Nephron (organoid): ENCODE data around the gene GALNT2.

Experiments used
- H3K27ac Mint-ChIP-seq, 3 experiments: 2 replicates each; pipeline ENCODE4 v1.8.0; 2020; ENCODE audit warnings: mixed read lengths in 3 of 3, mild to moderate bottlenecking in 2 of 3, moderate library complexity in 1 of 3
- H3K27me3 Mint-ChIP-seq: 2 replicates; pipeline ENCODE4 v1.8.0; 2021; ENCODE audit warnings: low read depth, mild to moderate bottlenecking, moderate library complexity, mixed read lengths
- H3K36me3 Mint-ChIP-seq: 2 replicates; pipeline ENCODE4 v1.8.0; 2020; ENCODE audit warnings: low read depth, mixed read lengths
- H3K4me1 Mint-ChIP-seq: 2 replicates; pipeline ENCODE4 v1.8.0; 2020; ENCODE audit warnings: mixed read lengths
- H3K4me3 Mint-ChIP-seq, 3 experiments: 2 replicates each; pipeline ENCODE4 v1.8.0; 2020; ENCODE audit warnings: mild to moderate bottlenecking in 3 of 3, mixed read lengths in 3 of 3, moderate library complexity in 2 of 3
- H3K9me3 Mint-ChIP-seq: 2 replicates; pipeline ENCODE4 v1.8.0; 2020; ENCODE audit warnings: mixed read lengths
- TF ChIP-seq, protein P1 (sequence below), 3 experiments: fragments of 200-600 bp; sonication (generic); IDR thresholded peaks; one replicate each; pipeline ENCODE4 v1.5.0; 2021; ENCODE audit warnings: antibody characterized with exemption in 3 of 3; ENCODE audit not compliant: unreplicated experiment in 3 of 3

The GALNT2 gene

DNA sequence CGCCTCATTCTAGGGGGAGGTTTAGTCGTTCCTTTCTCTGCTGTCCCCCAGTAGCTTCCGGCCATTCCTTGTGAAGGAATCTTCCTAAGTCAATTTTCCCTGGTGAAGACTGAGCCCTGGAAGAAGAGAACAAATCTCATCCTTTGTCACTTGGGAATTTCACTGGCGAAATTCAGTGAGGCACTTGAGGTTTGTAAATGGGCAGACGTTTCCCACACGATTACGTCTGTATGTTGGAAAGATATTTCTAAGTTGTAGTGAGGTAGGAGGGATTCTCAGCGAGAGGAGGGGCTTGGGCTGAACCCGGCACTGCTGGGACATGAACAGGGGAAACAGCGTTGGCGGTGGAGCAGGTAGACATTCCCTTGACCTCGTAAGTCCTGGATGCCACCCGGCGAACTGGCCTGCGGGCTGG is 47.2 kb downstream of the GALNT2 start:
- Mint-ChIP-seq H3K4me1 (peaks cover 65% of the 10 kb centered on the region), H3K36me3 (peaks cover 28% of the 10 kb centered on the region), H3K4me3 (peak overlapping the region in 2 of 3 experiments; percentile 11 to 50), H3K9me3 (no peaks in the 10 kb centered on the region), H3K27ac (peak overlapping the region in 2 of 3 experiments; percentile 60 to 66), H3K27me3 (peaks cover 7% of the 10 kb centered on the region)
- TF ChIP-seq, protein P1, sequence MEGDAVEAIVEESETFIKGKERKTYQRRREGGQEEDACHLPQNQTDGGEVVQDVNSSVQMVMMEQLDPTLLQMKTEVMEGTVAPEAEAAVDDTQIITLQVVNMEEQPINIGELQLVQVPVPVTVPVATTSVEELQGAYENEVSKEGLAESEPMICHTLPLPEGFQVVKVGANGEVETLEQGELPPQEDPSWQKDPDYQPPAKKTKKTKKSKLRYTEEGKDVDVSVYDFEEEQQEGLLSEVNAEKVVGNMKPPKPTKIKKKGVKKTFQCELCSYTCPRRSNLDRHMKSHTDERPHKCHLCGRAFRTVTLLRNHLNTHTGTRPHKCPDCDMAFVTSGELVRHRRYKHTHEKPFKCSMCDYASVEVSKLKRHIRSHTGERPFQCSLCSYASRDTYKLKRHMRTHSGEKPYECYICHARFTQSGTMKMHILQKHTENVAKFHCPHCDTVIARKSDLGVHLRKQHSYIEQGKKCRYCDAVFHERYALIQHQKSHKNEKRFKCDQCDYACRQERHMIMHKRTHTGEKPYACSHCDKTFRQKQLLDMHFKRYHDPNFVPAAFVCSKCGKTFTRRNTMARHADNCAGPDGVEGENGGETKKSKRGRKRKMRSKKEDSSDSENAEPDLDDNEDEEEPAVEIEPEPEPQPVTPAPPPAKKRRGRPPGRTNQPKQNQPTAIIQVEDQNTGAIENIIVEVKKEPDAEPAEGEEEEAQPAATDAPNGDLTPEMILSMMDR (IDR thresholded peaks at IDR 0.05; ENCODE audit: unreplicated experiment in 3 of 3) = no peak

DNA sequence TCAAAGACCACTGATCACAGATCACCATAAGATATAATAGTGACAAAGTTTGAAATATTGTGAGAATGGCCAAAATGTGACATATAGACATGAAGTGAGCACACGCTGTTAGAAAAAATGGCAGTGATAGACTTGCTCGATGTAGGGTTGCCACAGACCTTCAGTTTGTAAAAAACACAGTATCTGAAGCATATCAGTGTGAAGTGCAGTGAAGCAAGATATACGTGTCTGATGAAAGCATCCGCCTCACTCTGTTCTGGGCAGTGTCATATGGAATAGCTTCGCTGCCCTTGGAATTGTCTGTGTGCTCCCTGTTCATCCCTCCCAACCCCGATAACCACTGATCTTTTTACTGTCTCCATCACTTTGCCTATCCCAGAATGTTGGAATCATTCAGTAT is 50.7 kb downstream of the GALNT2 start:
- Mint-ChIP-seq H3K27ac (peak overlapping the region in 2 of 3 experiments; percentile 26 to 31), H3K27me3 (peaks cover 3% of the 10 kb centered on the region), H3K4me1 (peaks cover 68% of the 10 kb centered on the region), H3K9me3 (no peaks in the 10 kb centered on the region), H3K4me3 (no peak overlapping the region), H3K36me3 (peaks cover 40% of the 10 kb centered on the region)
- TF ChIP-seq, protein P1 (IDR thresholded peaks at IDR 0.05; ENCODE audit: unreplicated experiment in 3 of 3) = no peak

DNA sequence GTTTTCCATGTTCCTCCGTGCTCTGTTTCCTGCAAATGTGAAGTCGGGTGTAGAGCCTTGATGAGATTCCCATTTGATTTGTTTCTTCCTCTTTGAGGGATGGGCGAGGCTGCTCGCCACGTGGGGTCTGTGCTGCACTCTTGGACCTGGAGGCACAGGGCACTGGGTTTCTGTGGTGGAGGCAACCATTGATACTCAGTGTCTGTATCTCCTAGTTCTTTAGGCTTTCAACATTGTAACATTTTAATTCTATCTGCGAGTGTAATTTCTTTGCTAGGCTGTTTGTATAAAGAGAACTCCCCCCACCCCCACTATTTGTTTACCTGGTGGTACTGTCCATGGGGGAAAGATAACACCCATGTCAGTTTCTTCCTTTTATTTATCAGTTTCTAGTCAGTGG is 52.3 kb downstream of the GALNT2 start:
- peaks cover 1% of the 10 kb centered on the region for H3K27me3 Mint-ChIP-seq
- no peak overlapping the region for H3K4me3 Mint-ChIP-seq
- H3K36me3 Mint-ChIP-seq = peaks cover 32% of the 10 kb centered on the region
- H3K27ac Mint-ChIP-seq = peak overlapping the region in 2 of 3 experiments; percentile 50 to 98
- no peaks in the 10 kb centered on the region for H3K9me3 Mint-ChIP-seq
- H3K4me1 Mint-ChIP-seq = peaks cover 67% of the 10 kb centered on the region
- TF ChIP-seq, protein P1 (IDR thresholded peaks at IDR 0.05; ENCODE audit: unreplicated experiment in 3 of 3) = no peak

DNA sequence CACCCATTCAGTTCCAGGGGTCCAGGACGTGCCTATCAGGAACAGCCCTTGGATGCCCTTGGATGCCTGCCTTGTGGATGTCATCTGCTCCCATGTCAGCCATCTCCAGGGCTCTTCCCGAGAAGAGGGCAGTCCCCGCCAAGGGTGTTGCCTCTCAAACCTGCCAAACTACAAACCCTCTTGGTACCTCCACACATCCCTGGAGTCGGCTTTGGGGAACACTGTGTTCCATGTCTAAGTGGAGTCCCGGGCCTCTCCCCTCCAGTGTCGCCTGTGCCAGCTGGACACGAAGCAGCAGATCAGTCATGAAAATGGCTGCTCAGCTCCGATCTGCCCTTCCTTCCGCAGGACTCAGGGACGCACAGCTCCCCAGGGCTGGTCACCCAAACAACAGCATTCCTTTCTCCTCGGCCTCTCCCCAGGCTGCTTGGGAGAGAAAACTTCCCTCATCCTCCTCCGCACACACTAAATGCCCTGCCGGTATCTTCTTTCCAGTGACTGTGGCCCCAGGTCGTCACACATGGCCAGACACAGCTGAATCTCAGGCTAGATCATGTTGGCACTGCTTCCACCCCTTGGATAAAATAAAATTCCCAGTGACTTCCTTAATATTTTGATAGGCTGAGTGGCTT is 53.4 kb downstream of the GALNT2 start:
- H3K27ac Mint-ChIP-seq = peak overlapping the region; percentile 49 to 98 (median 69)
- no peaks in the 10 kb centered on the region for H3K9me3 Mint-ChIP-seq
- peak overlapping the region in 2 of 3 experiments; percentile 8 to 30 for H3K4me3 Mint-ChIP-seq
- peaks cover 72% of the 10 kb centered on the region for H3K4me1 Mint-ChIP-seq
- H3K36me3 Mint-ChIP-seq = peaks cover 29% of the 10 kb centered on the region
- no peaks in the 10 kb centered on the region for H3K27me3 Mint-ChIP-seq
- TF ChIP-seq, protein P1 (IDR thresholded peaks at IDR 0.05; ENCODE audit: unreplicated experiment in 3 of 3) = no peak

DNA sequence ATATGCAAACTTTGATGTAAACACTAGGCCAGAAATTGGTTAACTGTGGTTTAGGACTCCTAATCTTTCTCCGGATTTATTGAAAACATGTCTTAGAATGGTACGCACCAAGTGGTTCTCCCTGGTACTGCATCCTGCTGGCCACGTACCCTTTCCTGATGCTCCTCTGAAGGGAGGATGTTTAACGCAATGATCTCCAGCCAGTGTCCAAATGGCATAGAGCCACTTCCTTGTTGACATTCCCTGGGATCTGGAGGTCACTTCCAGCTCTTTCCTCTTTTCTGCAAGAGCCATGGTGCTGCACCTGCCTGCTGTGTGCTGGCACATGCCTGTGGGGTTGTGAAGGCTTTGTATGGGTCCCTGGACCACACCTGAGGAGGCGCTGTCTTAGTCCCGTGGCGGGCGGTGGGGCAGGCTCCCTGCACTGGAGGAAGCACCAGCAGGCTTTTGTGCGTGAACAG is 53.9 kb downstream of the GALNT2 start:
- Mint-ChIP-seq H3K36me3 (peaks cover 26% of the 10 kb centered on the region), H3K4me3 (peak overlapping the region in 1 of 3 experiments; percentile 30), H3K9me3 (no peaks in the 10 kb centered on the region), H3K27ac (peak overlapping the region; percentile 49 to 98 (median 69)), H3K27me3 (no peaks in the 10 kb centered on the region), H3K4me1 (peaks cover 74% of the 10 kb centered on the region)
- TF ChIP-seq, protein P1 (IDR thresholded peaks at IDR 0.05; ENCODE audit: unreplicated experiment in 3 of 3) = peak; percentile 65 to 72 (median 72)

DNA sequence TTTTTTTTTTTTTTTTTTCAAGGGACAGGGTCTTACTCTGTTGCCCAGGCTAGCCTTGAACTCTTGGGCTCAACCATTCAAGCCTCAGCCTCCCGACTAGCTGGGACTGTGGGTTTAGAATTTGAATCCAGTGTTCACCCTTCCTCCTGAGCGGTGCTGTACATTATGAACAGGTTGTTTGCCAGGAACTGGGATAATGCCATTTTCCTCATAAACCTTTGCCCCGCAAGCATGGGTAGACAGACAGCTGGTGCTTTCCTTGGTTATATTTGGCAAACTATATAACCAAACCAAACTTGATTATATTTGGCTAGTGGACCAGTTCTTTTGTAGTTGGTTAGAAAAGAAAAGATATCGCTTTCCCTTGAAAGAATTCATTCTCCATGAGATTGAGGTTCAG is 54.9 kb downstream of the GALNT2 start:
- H3K4me3 Mint-ChIP-seq = no peak overlapping the region
- H3K9me3 Mint-ChIP-seq = no peaks in the 10 kb centered on the region
- H3K36me3 Mint-ChIP-seq = peaks cover 21% of the 10 kb centered on the region
- peaks cover 82% of the 10 kb centered on the region for H3K4me1 Mint-ChIP-seq
- H3K27me3 Mint-ChIP-seq = no peaks in the 10 kb centered on the region
- peak overlapping the region; percentile 74 to 82 (median 78) for H3K27ac Mint-ChIP-seq
- TF ChIP-seq, protein P1 (IDR thresholded peaks at IDR 0.05; ENCODE audit: unreplicated experiment in 3 of 3) = no peak
